Measurements from ENCODE around the gene CENPV.

Gene CENPV

DNA sequence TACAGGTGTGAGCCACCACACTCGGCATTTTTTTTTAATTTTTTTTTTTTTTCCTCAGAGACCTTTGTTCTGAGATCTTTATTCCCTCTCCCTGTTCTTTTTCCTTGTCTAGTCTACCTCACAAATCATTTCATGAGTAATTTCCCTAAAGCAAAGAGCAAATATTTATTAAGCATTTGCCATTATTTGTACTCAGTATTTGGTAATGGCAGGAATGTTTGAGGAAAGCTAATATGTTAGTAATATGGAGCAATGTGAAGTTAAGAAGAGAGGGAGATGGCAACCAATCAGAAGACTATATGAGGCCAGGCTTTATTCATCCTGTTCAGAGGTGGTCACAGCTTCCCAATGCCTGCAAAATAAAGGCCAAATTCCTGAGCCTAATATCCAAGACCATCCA lies 13.3 kb downstream of the CENPV start:
- peaks cover 4% of the 10 kb centered on the region; the same call in 1 of the 2 replicates for H4K20me1 ChIP-seq (ENCODE audit: insufficient read depth, low read length)
- H3K9me3 ChIP-seq (ENCODE audit: insufficient read depth, low read length, severe bottlenecking), result no peaks in the 10 kb centered on the region
- H3K4me1 ChIP-seq (ENCODE audit: insufficient read depth, low read length), result no peaks in the 10 kb centered on the region
- H3K4me2 ChIP-seq (ENCODE audit: insufficient read depth, low read length), result no peak overlapping the region
- H3K36me3 ChIP-seq (ENCODE audit: insufficient read depth, low read length), result peaks cover 22% of the 10 kb centered on the region
- H3K4me3 ChIP-seq (ENCODE audit: low read depth in 1 of 2, low read length in 2 of 2), result no peak overlapping the region
- ATAC-seq (ENCODE audit: insufficient read depth, low read depth) (no peak), DNase-seq (no peak)
- H3K9ac ChIP-seq (ENCODE audit: low read depth, low read length), result no peak overlapping the region
- no peaks in the 10 kb centered on the region for H3K79me2 ChIP-seq (ENCODE audit: insufficient read depth, low read length)
- H3K27me3 ChIP-seq (ENCODE audit: insufficient read depth, low read length, poor library complexity), result no peaks in the 10 kb centered on the region
- no peak for TF ChIP-seq EZH2 (IDR thresholded peaks at IDR 0.05; ENCODE audit: borderline replicate concordance, low read depth, low read length, severe bottlenecking)
- TF ChIP-seq, protein P1, sequence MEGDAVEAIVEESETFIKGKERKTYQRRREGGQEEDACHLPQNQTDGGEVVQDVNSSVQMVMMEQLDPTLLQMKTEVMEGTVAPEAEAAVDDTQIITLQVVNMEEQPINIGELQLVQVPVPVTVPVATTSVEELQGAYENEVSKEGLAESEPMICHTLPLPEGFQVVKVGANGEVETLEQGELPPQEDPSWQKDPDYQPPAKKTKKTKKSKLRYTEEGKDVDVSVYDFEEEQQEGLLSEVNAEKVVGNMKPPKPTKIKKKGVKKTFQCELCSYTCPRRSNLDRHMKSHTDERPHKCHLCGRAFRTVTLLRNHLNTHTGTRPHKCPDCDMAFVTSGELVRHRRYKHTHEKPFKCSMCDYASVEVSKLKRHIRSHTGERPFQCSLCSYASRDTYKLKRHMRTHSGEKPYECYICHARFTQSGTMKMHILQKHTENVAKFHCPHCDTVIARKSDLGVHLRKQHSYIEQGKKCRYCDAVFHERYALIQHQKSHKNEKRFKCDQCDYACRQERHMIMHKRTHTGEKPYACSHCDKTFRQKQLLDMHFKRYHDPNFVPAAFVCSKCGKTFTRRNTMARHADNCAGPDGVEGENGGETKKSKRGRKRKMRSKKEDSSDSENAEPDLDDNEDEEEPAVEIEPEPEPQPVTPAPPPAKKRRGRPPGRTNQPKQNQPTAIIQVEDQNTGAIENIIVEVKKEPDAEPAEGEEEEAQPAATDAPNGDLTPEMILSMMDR (IDR thresholded peaks at IDR 0.05; ENCODE audit: borderline replicate concordance, extremely low read depth, low read length, poor library complexity, severe bottlenecking), result no peak
- H3K27ac ChIP-seq (ENCODE audit: low read length), result no peak overlapping the region
- no peak overlapping the region for H2AFZ ChIP-seq (ENCODE audit: low read depth, low read length)

DNA sequence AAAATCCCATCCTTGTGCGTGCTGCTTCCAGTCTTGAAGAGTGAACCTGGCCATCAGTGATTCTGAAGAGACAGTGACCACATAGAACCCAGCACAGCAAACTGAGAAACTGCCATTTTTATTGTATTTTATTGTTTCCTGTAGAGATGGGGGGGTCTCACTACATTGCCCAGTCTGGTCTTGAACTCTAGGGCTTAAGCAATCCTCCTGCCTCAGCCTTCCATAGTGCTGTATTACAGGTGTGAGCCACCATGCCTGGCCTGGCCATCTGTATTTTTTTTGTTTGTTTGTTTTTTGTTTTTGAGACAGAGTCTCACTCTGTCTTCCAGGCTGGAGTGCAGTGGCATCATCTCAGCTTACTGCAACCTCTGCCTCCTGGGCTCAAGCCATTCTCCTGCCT lies 13.9 kb downstream of the CENPV start:
- Histone ChIP-seq H3K4me2 (ENCODE audit: insufficient read depth, low read length) (no peak overlapping the region), H2AFZ (ENCODE audit: low read depth, low read length) (no peak overlapping the region), H3K36me3 (ENCODE audit: insufficient read depth, low read length) (peaks cover 20% of the 10 kb centered on the region), H3K27me3 (ENCODE audit: insufficient read depth, low read length, poor library complexity) (no peaks in the 10 kb centered on the region), H3K4me1 (ENCODE audit: insufficient read depth, low read length) (no peaks in the 10 kb centered on the region), H3K4me3 (ENCODE audit: low read depth in 1 of 2, low read length in 2 of 2) (no peak overlapping the region), H3K9me3 (ENCODE audit: insufficient read depth, low read length, severe bottlenecking) (no peaks in the 10 kb centered on the region), H4K20me1 (ENCODE audit: insufficient read depth, low read length) (peaks cover 4% of the 10 kb centered on the region; the same call in 1 of the 2 replicates), H3K27ac (ENCODE audit: low read length) (no peak overlapping the region), H3K79me2 (ENCODE audit: insufficient read depth, low read length) (no peaks in the 10 kb centered on the region), H3K9ac (ENCODE audit: low read depth, low read length) (no peak overlapping the region)
- ATAC-seq (ENCODE audit: insufficient read depth, low read depth), result no peak
- DNase-seq, result no peak
- TF ChIP-seq EZH2 (IDR thresholded peaks at IDR 0.05; ENCODE audit: borderline replicate concordance, low read depth, low read length, severe bottlenecking), result no peak
- TF ChIP-seq, protein P1 (IDR thresholded peaks at IDR 0.05; ENCODE audit: borderline replicate concordance, extremely low read depth, low read length, poor library complexity, severe bottlenecking), result no peak

DNA sequence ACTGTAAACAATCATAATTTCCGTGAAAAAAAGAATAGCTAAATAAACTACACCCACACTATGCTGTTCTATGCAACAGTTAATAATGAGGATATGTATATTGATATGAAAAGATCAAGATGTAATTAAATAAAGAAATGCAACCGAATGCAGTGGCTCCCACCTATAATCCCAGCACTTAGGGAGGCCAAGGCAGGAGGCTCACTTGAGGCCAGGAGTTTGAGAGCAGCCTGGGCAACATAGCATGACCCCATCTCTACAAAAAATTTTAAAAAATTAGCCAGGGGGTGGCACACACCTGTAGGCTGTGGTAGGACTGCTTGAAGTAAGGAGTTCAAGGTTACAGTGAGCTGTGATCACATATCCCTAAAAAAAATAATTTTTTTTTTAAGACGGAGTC lies 14.9 kb downstream of the CENPV start:
- H3K4me2 ChIP-seq (ENCODE audit: insufficient read depth, low read length), result no peak overlapping the region
- H3K36me3 ChIP-seq (ENCODE audit: insufficient read depth, low read length), result peaks cover 11% of the 10 kb centered on the region
- H3K4me3 ChIP-seq (ENCODE audit: low read depth in 1 of 2, low read length in 2 of 2), result no peak overlapping the region
- ATAC-seq (ENCODE audit: insufficient read depth, low read depth) (no peak), DNase-seq (no peak)
- H3K4me1 ChIP-seq (ENCODE audit: insufficient read depth, low read length), result no peaks in the 10 kb centered on the region
- TF ChIP-seq EZH2 (IDR thresholded peaks at IDR 0.05; ENCODE audit: borderline replicate concordance, low read depth, low read length, severe bottlenecking), result no peak
- TF ChIP-seq, protein P1 (IDR thresholded peaks at IDR 0.05; ENCODE audit: borderline replicate concordance, extremely low read depth, low read length, poor library complexity, severe bottlenecking), result no peak
- no peak overlapping the region for H3K9ac ChIP-seq (ENCODE audit: low read depth, low read length)
- peaks cover 4% of the 10 kb centered on the region; the same call in 1 of the 2 replicates for H4K20me1 ChIP-seq (ENCODE audit: insufficient read depth, low read length)
- no peak overlapping the region for H2AFZ ChIP-seq (ENCODE audit: low read depth, low read length)
- H3K79me2 ChIP-seq (ENCODE audit: insufficient read depth, low read length), result no peaks in the 10 kb centered on the region
- H3K9me3 ChIP-seq (ENCODE audit: insufficient read depth, low read length, severe bottlenecking), result no peaks in the 10 kb centered on the region
- H3K27ac ChIP-seq (ENCODE audit: low read length), result no peak overlapping the region
- no peaks in the 10 kb centered on the region for H3K27me3 ChIP-seq (ENCODE audit: insufficient read depth, low read length, poor library complexity)
